Measurements from ENCODE around the gene OR4C11. TPM values are rescaled to one million over a fixed set of nuclear protein-coding genes. Genes with fewer than 3 reads are reported as not detected.

The OR4C11 gene, protein sequence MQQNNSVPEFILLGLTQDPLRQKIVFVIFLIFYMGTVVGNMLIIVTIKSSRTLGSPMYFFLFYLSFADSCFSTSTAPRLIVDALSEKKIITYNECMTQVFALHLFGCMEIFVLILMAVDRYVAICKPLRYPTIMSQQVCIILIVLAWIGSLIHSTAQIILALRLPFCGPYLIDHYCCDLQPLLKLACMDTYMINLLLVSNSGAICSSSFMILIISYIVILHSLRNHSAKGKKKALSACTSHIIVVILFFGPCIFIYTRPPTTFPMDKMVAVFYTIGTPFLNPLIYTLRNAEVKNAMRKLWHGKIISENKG
- not detected for total RNA-seq
- polyA plus RNA-seq, result not detected
- long read RNA-seq, donor 1, result 0 reads
- long read RNA-seq, donor 2, result 0 reads
- long read RNA-seq, donor 3, result 0 reads
- long read RNA-seq, donor 4, result 0 reads
- long read RNA-seq, donor 5, result 0 reads
- long read RNA-seq, donor 6, result 0 reads
- long read RNA-seq, donor 7, result 0 reads
- long read RNA-seq, donor 8, result 0 reads
- long read RNA-seq, donor 9, result 0 reads
- long read RNA-seq, donor 10, result 0 reads

DNA sequence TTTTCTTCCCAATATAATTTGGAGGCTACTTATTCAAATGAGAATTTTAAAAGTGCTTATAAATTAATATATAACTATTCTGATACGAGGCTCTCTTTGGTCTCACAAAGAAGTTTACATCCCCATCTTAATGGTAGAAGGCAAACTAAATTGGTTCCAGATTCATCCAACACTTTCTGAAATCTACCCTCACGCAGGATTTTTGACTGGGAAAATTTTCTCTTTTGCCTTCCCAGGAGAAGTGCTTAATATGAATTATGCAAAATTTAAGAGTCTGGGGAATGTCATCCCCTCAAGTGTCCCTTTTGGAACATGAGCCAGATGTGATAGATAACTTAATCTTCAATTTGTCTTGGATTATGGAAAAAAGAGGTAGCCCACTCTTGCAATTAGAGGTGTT is at the start of gene OR4C11:
OR4C11 (minus strand) TSS at position 101 of the 400 bp plus-strand sequence. CDS start 3,272 bp downstream, outside the sequence.
- 42 to 55% (median 45%) methylated on average over 2 of the region's 2 CpGs for WGBS, 5 donors

DNA sequence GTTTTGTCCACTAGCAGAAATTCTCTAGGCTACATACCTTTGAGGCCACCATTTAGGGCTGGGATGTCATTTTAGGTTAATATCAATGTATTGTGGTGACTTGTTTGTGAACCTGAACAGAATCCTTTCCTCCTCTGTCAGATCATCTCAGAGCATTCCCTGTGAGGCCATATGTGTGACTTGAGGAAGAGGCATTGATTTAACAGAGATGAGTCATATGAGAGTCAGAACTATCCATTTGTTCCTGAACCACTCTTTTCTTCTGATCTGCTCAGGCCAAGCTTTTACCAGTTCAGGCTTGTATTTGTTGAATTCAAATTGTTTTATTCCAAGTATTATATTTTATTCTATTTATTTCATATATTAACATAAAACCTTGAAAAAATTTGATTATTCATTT is 47.7 kb upstream of the OR4C11 start:
- Histone ChIP-seq H3K36me3 (no peaks in the 10 kb centered on the region), H3K9me3 (peaks cover 0 to 15% (median 0%) of the 10 kb centered on the region in 4 donors), H3K4me3 (no peak overlapping the region), H3K27ac (no peak overlapping the region), H3K27me3 (no peaks in the 10 kb centered on the region), H3K4me1 (no peaks in the 10 kb centered on the region)
- TF ChIP-seq, protein P1, sequence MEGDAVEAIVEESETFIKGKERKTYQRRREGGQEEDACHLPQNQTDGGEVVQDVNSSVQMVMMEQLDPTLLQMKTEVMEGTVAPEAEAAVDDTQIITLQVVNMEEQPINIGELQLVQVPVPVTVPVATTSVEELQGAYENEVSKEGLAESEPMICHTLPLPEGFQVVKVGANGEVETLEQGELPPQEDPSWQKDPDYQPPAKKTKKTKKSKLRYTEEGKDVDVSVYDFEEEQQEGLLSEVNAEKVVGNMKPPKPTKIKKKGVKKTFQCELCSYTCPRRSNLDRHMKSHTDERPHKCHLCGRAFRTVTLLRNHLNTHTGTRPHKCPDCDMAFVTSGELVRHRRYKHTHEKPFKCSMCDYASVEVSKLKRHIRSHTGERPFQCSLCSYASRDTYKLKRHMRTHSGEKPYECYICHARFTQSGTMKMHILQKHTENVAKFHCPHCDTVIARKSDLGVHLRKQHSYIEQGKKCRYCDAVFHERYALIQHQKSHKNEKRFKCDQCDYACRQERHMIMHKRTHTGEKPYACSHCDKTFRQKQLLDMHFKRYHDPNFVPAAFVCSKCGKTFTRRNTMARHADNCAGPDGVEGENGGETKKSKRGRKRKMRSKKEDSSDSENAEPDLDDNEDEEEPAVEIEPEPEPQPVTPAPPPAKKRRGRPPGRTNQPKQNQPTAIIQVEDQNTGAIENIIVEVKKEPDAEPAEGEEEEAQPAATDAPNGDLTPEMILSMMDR (IDR thresholded peaks at IDR 0.05), result no peak
- TF ChIP-seq POLR2A (IDR thresholded peaks at IDR 0.05), result no peak
- no peak for TF ChIP-seq POLR2AphosphoS5 (IDR thresholded peaks at IDR 0.05)
- TF ChIP-seq EP300 (IDR thresholded peaks at IDR 0.05), result no peak
- intact Hi-C loops (cut with DNase I; ENCODE audit: low total_unique reads), result no loop called here
- DNase-seq, result no peak

More for the DNA sequence above, at the start of gene OR4C11:
- no peaks in the 10 kb centered on the region for H3K4me1 ChIP-seq
- H3K27me3 ChIP-seq, result no peaks in the 10 kb centered on the region
- H3K4me3 ChIP-seq, result no peak within 1 kb of the TSS
- no peak for DNase-seq
- H3K9me3 ChIP-seq, result peaks cover 0 to 14% (median 0%) of the 10 kb centered on the region in 4 donors
- intact Hi-C loops (cut with DNase I; ENCODE audit: low total_unique reads), result no loop called here
- TF ChIP-seq EP300 (IDR thresholded peaks at IDR 0.05) (no peak), POLR2AphosphoS5 (IDR thresholded peaks at IDR 0.05) (no peak), POLR2A (IDR thresholded peaks at IDR 0.05) (no peak)
- TF ChIP-seq, protein P1 (IDR thresholded peaks at IDR 0.05), result no peak
- no peak within 1 kb of the TSS for H3K27ac ChIP-seq
- no peaks in the 10 kb centered on the region for H3K36me3 ChIP-seq

DNA sequence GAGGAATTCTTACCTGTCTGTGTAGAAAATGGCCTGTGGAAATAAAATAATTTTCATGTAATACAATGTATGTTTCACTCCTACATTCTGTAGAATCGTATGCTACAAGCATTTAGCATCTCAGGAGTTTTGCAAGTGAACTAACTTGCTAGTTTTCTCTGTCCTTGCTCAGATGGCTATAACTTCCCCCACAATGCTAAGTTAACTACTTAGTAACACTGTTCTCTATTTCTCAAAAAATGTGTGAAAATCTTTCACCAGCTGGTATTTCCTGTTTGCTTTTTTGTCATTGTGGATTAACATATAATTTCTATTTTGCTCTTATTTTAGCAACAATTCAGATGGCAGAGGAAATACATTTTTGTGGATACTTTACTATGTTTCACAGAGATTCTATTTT is 45.1 kb upstream of the OR4C11 start:
- Histone ChIP-seq H3K4me1 (no peaks in the 10 kb centered on the region), H3K27me3 (no peaks in the 10 kb centered on the region), H3K27ac (no peak overlapping the region), H3K4me3 (no peak overlapping the region), H3K36me3 (no peaks in the 10 kb centered on the region), H3K9me3 (peaks cover 0 to 8% (median 0%) of the 10 kb centered on the region in 4 donors)
- intact Hi-C loops (cut with DNase I; ENCODE audit: low total_unique reads), result no loop called here
- TF ChIP-seq POLR2AphosphoS5 (IDR thresholded peaks at IDR 0.05) (no peak), POLR2A (IDR thresholded peaks at IDR 0.05) (no peak), EP300 (IDR thresholded peaks at IDR 0.05) (no peak)
- TF ChIP-seq, protein P1 (IDR thresholded peaks at IDR 0.05), result no peak
- WGBS, 5 donors, result 42 to 72% (median 55%) methylated on average over 1 of the region's 1 CpG
- DNase-seq, result no peak

DNA sequence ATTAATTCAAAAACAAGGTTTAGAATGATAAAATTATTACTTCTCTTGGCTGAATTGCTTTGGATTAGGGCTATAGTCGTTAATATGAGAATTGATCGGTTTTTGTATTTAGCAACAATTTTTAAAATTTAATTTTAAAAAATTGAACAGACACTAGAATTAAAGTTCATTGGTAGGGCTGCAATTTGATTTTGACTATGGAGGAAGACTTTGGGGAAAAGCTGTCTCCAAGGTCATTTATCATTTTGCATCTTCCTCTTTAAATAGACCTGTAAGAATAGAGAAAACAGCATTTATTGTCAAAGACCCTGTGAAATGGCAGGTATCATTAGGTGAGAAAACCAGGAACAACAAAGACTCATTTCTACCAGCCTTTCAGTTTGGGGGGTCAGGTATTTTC is 40.6 kb upstream of the OR4C11 start, which contains the start of gene OR4S2:
OR4S2 (plus strand) TSS at position 301 of the 400 bp plus-strand sequence. CDS start 2,577 bp downstream, outside the sequence.
- Histone ChIP-seq H3K9me3 (no peaks in the 10 kb centered on the region), H3K36me3 (no peaks in the 10 kb centered on the region), H3K4me1 (no peaks in the 10 kb centered on the region), H3K4me3 (no peak within 1 kb of the TSS), H3K27me3 (no peaks in the 10 kb centered on the region), H3K27ac (no peak within 1 kb of the TSS)
- TF ChIP-seq POLR2AphosphoS5 (IDR thresholded peaks at IDR 0.05) (no peak), POLR2A (IDR thresholded peaks at IDR 0.05) (no peak), EP300 (IDR thresholded peaks at IDR 0.05) (no peak)
- TF ChIP-seq, protein P1 (IDR thresholded peaks at IDR 0.05), result no peak
- intact Hi-C loops (cut with DNase I; ENCODE audit: low total_unique reads), result no loop called here
- WGBS, 5 donors, result 67 to 79% (median 74%) methylated on average over 2 of the region's 2 CpGs
- DNase-seq, result no peak

Measured in stomach (tissue), 19 donors.